ENCODE measurements around the gene GPR35.
"Not testable (repeated sequence)": the region's sequence is repeated elsewhere in the genome, so short reads cannot be mapped to it uniquely, and the experiment has no call there.

The GPR35 gene

DNA sequence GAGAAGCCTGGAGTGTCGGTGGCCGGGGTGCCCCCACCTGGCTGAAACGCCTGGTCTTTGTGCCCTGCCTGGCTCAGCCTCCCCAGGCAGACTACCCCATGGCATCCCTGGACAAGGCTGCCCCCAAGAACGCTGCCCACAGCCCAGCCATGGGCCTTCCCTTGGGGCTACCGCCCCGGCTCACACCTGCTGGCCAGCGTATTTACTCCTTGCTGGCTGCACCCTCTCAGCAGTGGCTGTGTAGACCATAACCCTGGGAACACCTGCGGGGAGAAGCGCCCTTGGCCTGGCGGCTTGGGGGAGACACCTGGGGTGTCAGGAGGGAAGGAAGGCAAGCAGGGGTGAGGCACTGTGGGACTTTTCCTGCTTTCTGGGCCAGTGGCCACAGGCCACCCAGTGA lies 21.4 kb upstream of the GPR35 start:
- DNase-seq, result no peak

DNA sequence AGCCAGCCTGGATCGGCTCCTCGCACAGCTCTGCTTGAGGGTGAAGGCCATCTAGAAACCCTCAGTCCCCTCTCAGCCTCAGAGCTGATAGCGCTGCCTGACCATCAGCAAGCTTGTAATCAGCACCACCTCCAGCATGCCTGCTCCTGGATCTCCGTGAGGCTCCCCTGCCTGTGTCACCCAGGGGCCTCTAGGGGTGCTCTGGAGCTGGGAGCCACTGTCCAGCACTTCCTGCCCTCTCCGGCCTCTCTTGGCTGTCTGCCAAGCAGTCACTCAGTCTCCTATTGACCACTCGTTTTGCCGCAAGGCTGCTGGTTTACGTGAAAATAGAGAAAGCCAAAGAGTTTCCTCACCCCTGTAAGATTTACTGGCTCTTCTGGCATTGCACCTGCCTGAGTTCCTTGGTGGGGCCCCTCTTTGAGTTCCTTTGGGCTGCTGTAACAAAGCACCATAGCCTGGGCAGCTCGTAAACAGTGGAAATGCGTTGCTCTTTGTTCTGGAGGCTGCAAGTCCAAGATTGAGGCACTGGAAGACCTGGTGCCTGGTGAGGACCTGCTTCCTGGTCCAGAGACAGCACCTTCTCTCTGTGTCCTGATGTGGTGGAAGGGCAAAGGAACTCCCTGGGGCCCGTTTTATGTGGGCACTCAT lies 20.9 kb upstream of the GPR35 start:
- DNase-seq, result no peak

DNA sequence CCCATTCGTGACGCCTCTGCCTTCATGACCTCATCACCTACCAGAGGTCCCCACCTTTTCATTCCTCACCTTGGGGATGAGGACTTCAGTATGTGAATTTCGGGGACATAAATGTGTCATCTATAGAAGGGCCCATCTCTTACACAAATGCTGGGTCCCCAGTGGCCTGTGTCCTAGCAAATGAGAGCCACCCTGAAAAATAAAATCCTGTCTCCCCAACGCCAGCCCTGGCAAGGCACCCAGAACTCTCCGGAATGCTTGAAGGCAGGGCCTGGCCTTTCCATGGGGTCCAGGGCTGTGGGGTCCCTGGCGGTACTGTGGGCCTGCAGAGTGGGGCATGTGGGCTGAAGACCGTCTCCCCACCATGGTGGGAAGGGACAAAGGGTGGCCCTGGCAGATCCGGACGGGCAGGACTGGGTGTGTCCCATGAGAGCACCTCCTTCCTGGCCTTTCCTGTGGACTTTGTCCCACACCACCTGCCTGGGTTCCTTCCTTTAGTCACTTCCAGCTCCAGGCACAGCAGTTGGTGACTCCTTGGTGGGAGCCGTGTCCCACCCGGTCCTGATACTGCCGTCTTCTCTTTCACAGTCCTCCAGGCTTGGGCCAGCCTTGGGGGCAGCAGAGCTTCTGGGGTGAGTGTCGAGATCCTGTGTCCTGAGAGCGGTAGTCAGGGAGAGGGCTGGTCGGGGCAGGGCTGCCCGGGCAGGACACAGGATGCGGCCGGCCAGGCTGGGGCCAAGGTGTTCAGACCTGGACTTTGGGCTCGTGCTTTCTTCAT lies 20.2 kb upstream of the GPR35 start:
- no peak for DNase-seq

DNA sequence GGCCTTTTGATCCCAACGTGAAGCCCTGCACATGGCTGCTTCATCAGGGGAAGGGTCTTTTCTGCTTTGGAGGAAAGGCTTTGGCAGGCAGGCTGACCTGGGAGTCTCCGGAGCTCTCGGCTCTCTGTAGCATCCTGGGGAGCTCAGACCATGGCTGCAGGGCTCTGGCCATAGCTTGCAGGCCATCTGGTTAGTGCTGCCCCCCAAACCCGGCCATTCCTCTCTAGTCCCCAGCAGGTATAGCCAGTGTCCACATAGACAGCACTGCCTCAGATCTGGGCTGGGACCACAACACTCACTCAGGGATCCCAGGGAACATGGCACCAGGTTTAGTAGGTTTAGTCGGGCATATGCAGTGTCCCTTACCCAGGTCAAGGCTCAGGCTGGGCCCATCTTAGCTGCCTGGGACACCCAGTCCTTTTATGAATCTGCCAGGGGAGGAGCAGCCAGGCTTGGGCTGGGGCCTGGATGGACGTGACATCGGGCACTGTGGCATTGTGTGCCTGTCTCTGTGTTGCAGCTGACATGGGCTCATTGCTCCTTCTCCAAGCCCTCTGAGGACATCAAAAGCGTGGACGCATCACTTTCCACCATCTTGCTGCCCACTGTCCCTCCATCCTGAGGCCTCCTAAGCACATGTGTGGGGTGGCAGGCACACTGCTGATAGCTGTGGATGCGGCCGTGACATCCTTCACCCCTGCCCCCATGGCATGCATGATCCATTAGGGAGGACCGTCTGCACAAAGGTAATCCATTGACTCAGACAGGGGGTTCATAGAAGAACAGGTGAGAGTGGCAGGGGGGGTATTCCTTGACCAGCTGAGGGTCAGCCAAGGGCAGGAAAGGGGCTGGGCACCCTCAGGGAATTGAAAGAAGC lies 19.2 kb upstream of the GPR35 start:
- DNase-seq, result no peak

DNA sequence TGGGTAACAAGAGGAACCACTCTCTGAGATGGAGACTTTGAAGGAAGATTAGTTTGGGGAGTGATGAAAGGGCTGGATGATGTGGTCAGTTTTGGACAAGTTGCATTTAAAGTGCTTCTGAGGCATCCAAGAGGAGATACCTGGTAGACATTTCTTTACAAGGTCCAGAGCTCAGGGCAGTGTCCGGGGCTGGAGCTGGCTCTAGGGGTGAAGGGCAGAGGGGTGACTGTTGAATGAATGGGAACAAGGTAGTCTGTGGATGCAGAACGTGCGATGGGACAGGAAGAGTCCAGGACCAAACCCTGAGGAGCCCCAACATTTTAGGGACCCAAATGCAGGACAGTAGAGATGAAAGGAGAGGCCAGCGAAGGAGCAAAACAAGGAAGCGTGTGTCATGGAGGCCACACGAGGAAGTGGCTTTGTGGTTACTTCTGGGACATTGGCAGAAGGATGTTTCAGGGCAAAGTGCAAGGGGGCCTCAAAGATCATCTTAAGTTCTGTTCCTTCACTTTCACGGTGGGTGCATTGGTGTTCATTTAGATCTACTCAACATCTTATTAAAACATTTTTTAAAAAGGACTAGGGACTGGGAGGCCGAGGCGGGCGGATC lies 13.6 kb upstream of the GPR35 start:
- no peak for DNase-seq

DNA sequence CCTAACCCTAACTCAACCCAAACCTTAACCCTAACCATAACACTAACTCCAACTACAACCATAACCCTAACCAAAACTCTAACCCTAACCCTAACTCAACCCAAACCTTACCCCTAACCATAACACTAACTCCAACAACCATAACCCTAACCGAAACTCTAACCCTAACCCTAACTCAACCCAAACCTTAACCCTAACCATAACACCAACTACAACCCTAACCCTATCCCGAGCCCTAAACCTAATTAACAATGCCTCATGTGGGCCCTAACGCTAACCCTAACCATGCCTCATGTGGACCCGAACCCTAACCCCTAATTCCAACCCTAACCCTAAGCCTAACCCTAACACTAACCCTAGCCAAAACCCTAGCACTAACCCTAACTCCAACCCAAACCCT lies 11.5 kb upstream of the GPR35 start:
- DNase-seq, result no peak

DNA sequence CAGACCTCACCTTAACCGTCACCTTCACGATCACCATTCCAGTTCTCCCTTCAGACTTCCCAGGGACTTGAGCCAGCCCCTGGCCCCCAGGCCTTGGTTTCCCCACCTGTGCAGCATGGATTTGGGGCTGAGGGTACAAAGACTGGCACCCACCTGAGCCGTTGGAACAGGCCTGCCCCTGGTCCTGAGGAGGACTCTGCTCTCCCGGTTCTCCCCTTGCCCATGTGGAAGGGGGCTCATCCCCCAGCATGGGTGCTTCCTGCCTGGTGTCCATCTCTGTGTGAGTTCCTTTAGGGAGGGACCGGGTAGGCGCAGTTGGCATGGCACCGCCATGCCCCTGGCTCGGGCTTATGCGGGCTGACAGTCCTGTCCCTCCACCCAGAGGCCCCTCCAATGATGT lies 10.9 kb upstream of the GPR35 start:
- DNase-seq, result no peak

DNA sequence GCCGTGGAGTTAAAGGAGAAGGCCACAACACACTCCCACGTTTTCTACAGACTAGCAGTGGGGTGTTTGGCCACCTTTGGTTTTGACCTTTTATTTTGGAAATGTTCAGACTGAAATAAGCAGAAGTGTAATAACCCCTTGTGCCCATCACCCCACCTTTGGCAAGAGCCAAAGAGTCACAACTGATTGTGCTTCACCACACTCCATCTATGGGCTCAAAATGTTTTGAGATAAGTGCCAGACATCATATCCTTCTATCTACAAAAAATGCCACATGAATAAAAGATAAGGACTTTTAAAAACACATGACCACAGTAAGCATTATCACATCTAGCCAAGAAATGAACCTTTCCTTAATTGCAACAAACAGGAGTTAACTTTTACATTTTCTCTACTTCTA lies 9.9 kb upstream of the GPR35 start:
- no peak for DNase-seq

DNA sequence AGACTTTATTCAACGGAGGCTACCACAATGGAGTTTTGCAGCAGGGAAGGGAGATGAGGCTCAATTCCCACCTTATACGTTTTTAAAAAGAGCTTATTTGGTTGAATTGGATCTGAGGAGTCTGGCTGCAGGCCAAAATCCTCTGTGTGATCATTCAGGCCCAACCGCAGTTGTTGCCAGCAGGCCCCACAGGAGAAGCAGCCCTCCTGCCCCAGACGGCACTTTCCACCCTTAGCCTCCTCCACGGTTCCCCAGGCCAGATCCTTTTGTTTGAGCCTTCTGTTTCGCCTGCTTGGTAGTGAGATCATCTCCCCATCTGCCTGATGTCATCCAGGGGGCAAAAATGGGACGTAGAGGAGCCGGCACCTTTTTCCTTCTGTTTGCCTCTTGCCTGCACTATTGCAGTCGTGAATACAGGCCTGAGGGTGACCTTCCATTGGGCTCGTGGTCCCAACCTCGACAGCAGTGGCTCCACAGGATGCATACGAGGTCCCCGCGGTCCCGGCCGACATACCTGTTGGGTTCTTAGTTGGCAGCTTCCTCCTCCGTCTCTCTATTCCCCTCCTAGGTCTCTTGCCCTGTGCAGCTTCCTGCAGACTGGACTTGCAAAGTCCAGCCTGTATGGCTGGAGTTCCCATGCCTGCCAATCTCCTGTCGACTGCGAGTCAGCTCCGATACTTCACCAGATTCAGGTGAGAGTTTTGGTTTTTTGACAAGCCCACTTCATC lies 9.3 kb upstream of the GPR35 start:
- no peak for DNase-seq

DNA sequence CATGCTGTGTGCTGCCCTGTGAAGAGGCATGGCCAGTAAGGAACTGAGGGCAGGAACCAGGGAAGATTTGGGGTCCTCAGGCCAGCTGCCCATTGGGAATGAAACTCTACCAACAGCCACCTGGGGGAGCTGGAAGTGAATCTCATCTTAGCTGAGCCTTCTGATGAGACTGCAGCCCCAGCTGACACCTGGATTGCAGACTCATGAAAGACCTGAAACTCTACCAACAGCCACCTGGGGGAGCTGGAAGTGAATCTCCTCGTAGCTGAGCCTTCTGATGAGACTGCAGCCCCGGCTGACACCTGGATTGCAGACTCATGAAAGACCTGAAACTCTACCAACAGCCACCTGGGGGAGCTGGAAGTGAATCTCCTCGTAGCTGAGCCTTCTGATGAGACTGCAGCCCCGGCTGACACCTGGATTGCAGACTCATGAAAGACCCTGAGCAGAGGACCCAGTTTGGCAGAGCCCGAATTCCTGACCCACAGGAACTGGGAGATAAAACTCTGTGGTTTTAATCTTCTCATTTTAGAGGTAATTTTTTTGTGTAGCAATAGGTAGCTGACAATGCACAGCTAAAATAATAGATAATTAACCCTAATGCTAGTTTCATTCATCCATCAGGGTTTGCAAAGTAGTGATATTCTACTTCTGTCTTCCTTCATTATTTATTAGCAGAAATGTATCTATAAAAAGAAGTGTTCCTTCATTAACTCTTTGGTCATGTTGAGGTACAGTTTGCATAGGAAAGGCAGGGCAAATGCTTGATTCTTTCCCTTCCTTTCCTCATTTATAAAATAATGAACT lies 8.2 kb upstream of the GPR35 start:
- not testable (repeated sequence) for DNase-seq

DNA sequence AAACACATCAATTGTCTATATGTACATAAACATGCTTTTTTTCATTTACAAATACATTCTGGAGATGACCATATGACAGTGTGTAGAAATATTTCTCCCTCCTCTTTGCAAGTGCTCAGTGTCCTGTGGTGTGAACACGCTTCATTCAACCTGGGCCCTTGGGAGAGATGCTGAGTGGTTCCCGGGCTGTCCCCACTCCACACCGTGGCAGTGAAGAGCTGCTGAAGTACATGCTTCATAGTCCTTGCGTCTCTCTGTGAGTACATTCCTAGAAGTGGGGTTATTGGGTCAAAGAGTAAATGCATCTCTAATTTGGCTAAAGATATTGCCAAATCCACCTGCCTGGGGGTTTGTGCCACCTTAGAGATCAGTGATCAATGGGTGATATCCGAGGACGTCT lies 6.5 kb upstream of the GPR35 start:
- DNase-seq, result peak; percentile 0

DNA sequence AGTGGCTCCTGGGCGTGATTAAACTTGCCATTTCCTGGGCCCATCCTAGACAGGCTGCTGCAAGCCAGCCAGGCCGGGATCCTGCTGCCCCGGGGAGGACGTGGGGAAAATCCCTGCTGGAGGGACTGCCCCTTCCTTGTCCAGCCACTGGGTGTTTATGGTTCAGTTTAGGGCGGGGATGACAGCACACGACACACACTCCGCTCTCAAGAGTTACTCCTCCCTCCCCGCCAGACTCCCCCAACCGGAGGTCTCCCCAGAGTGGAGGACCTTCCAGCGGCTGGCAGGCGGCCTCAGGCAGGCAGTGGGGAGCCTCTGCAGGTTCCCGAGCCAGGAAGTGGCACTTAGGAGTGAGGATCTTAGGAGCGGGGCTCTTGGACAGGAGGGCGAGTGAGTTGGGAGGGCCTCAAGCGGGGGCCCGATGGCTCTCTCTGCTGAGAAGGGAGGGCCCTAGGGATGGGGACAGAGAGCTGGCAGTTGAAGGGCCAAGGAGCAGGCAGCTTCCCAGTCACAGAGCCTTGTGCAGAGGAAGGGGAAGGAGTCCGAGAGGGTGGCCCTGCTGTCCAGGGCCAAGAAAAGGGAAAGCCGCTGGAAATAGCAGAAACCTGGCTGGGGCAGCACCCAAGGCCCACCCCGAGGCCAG lies 5.7 kb upstream of the GPR35 start:
- DNase-seq, result no peak

DNA sequence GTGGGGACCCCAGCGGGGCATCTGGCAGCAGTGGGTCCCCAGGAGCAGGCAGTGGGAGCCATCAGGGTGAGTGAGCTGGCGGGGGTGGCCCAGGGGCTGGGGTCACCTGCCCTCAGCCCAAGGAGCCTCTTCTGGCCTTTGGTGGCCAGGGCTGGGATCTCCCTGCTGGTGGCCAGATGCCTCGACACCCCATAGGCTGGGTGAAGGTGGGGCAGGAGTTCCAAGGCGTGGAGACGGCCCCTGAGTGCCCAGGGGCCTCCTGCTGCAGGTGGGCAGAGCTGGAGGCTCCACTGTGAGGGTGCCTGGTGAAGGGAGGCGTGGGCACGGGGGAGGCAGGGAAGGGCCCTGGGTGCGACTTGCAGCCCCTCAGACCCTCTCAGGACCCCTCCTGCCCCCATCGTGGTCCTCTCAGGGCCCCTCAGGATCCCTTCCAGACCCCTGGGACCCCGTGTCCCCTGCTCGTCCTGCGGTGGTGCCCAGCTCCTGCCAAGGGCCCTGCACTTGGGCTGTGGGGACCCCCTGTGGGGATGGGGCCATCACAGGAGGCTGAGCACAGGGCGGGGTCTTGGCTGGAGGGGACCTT lies 5.0 kb upstream of the GPR35 start:
- no peak for DNase-seq

DNA sequence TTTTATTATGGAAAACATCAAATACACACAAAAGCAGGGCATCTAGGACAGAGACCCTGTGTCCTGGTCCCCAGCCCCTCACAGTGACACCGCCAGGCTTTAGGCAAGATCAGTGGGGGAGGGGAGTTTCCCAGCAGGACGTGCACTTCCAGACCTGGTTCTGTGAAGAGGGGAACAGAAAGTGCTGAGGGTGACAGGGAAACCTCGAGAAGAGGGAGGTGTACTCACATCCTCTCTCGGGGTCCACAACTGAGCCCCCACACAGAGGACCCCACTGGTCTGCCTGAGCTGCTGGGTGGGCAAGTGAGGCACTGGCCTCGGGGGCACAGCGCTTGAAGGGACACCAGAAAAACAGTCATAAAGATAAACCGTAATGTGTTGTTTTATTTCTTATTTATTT lies 4.4 kb upstream of the GPR35 start:
- no peak for DNase-seq

DNA sequence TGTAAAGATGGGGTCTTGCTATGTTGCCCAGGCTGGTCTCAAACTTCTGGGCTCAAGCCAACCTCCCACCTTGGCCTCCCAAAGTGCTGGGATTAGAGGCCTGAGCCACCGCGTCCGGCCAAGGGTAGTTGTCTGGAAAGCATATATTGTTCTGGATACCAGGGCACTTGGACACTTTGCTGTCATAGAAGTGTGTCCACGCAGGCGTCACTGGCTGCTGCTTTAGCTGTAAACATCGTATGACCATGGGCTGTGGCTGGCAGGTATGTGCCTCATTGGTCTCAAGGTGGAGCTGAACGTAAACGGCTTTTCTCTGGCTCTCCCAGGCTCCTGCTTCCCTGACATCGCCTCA lies 3.2 kb upstream of the GPR35 start:
- DNase-seq, result no peak

DNA sequence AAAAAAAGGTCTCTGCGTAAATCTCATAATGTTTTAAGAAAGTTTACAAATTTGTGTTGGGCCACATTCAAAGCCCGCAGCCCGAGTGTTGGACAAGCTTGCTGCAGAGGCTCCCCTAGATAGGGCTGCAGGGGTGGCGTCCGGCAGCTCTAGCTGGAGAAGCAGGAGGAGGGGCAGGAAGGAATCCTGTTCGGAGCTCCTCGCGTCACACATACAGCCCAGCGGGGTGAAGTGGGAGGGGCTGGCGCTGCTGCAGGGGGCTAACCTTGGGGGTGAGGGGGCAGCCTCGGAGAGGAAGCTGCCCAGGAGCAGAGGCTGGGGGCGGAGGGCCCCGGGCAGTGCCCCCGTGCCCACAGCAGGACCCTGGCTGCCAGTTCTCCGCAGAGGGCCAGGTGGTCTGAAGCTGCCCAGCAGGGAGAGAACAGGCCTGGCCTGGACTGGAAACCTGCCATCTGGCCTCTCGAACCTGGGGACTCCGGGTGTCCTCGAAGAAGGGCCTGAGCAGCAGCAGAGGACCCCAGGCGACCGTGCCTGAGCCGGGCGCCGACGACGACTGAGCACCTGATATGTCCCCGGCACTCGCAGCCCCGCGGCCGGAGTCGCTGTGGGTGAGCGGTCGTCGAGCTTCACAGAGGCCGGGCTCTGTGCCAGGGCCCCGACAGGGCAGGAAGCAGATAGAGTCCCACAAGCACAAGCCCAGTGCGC lies 2.6 kb upstream of the GPR35 start:
- no peak for DNase-seq

DNA sequence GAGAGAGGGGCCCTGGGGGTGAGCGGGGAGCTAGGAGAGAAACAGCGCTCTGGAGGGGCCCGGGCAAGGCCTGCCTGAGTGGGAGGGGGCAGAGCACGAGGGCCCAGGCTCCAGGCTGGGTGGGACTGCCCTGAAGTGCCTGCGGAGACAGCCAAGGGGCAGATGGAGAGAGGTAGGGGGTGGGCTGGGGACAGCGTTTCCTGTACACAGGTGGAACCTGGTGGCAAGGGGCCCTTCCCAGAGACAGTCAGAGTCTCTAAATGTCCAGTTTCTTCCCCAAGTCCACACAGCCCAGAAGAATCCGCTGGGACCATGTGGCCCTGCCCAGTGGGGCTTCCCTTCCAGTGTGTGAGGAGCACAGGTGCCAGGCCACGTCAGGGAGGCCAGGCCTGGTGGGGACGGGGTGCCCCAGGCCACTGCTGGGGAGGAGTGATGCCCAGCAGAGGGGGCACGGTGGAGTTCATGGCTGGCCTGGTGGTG lies 1.7 kb upstream of the GPR35 start:
- no peak for DNase-seq

DNA sequence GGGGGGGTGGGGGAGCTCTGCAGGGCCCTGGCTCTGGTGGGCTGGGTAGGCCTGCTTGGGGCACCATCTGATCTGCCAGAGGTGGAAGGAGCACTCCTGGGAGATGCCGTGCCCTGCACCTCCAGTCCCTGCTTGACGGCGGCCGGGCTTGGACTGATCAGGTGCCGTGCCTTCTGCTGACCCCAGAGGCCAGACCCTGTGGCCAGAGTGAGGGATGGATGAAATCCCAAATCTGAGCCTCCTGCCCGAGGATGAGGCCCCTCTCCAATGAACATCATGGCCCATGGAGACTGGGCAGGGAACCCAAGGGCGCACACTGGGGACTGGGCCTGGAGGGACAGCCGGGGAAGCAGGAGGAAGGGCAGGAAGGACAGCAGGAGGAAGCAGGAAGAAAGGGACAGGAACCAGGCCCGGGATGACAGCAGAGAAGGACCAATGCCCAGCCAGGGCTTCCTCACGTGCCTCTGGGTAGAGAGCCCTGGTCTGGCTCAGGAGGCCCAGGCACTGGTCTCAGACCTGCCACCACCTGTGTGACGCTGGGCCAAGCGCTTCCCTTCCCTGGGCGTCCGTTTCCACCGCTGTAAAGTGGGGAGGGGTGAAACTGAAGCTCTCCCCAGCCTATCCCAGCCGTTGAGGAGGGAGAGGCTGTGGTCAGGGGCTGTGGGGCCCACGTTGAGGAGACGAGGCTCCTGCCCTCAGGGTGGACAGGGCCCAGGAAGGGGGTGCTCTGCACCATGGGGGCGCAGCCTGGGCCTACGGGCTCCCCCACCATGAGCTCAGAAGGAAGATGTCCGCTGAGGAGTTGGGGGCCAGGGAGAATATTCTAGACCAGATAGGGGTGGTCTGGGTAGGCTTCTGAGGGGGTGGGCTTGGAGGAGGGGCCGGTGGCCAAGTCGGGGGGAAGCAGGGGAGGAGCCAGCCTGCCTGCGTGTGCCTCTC lies 1.0 kb upstream of the GPR35 start:
- no peak for DNase-seq
